GM21526 (cell line): ENCODE data around the gene MFN2.

Experiments
- ATAC-seq: cut with Tn5 transposase; IDR thresholded peaks from one replicate; pipeline ENCODE4 v1.9.1; 2021; ENCODE audit warnings: moderate library complexity; ENCODE audit not compliant: unreplicated experiment, low FRiP score

Gene MFN2

GRCh38 chr1:11957897-11958296 is 22.3 kb upstream of the MFN2 start:
- ATAC-seq = no peak

GRCh38 chr1:11960276-11960675 is 20.0 kb upstream of the MFN2 start:
- ATAC-seq = no peak

- no peak for ATAC-seq
Measured at GRCh38 chr1:11960715-11961114, 19.5 kb upstream of the MFN2 start.

- no peak for ATAC-seq
Measured at GRCh38 chr1:11961230-11961629, 19.0 kb upstream of the MFN2 start.

- no peak for ATAC-seq
Measured at GRCh38 chr1:11963622-11964021, 16.6 kb upstream of the MFN2 start.

- ATAC-seq = no peak
Measured at GRCh38 chr1:11964656-11965055, 15.6 kb upstream of the MFN2 start.

GRCh38 chr1:11967028-11967547 is 13.2 kb upstream of the MFN2 start:
- ATAC-seq = no peak

- ATAC-seq = no peak
Measured at GRCh38 chr1:11970441-11971185, 9.6 kb upstream of the MFN2 start.

- ATAC-seq = no peak
Measured at GRCh38 chr1:11977625-11978024, 2.6 kb upstream of the MFN2 start.

- ATAC-seq = no peak
Measured at GRCh38 chr1:11978301-11978700, 1.9 kb upstream of the MFN2 start.

- no peak for ATAC-seq
Measured at GRCh38 chr1:11979028-11979850, 1.0 kb upstream of the MFN2 start.

- ATAC-seq = no peak
Measured at GRCh38 chr1:11980676-11980972, 380 bp downstream of the MFN2 start.

- no peak for ATAC-seq
Measured at GRCh38 chr1:11981378-11982009, 1.2 kb downstream of the MFN2 start.

GRCh38 chr1:11982010-11982392 is 1.8 kb downstream of the MFN2 start:
- ATAC-seq = no peak

- no peak for ATAC-seq
Measured at GRCh38 chr1:11984121-11984520, 3.9 kb downstream of the MFN2 start.

- no peak for ATAC-seq
Measured at GRCh38 chr1:11984576-11984975, 4.3 kb downstream of the MFN2 start.

GRCh38 chr1:11985171-11985570 is 4.9 kb downstream of the MFN2 start:
- ATAC-seq = no peak

- no peak for ATAC-seq
Measured at GRCh38 chr1:11985851-11986250, 5.6 kb downstream of the MFN2 start.

GRCh38 chr1:11989669-11990068 is 9.4 kb downstream of the MFN2 start:
- ATAC-seq = no peak

GRCh38 chr1:11990303-11991032 is 10.2 kb downstream of the MFN2 start:
- ATAC-seq = no peak
